ENCODE results near the gene LMO1.

The LMO1 gene

GRCh38 chr11:8239536-8240228 is 24.0 kb downstream of the LMO1 start:
- TF ChIP-seq CTCF (IDR thresholded peaks at IDR 0.05; ENCODE audit: low read length, missing control alignments): no peak
- no peak for DNase-seq (ENCODE audit: low read depth)
- no peak overlapping the region for H3K4me3 ChIP-seq (replicated peaks; ENCODE audit: low read depth, low read length)

- no peak for TF ChIP-seq CTCF (IDR thresholded peaks at IDR 0.05; ENCODE audit: low read length, missing control alignments)
- H3K4me3 ChIP-seq (replicated peaks; ENCODE audit: low read depth, low read length): no peak overlapping the region
- no peak for DNase-seq (ENCODE audit: low read depth)
These were observed 24.6 kb downstream of the LMO1 start for GRCh38 chr11:8239040-8239439.

GRCh38 chr11:8237453-8237852 is 26.2 kb downstream of the LMO1 start:
- TF ChIP-seq CTCF (IDR thresholded peaks at IDR 0.05; ENCODE audit: low read length, missing control alignments): no peak
- no peak for DNase-seq (ENCODE audit: low read depth)
- H3K4me3 ChIP-seq (replicated peaks; ENCODE audit: low read depth, low read length): no peak overlapping the region

GRCh38 chr11:8235925-8236324 is 27.8 kb downstream of the LMO1 start:
- TF ChIP-seq CTCF (IDR thresholded peaks at IDR 0.05; ENCODE audit: low read length, missing control alignments): no peak
- no peak overlapping the region for H3K4me3 ChIP-seq (replicated peaks; ENCODE audit: low read depth, low read length)
- DNase-seq (ENCODE audit: low read depth): no peak

- no peak overlapping the region for H3K4me3 ChIP-seq (replicated peaks; ENCODE audit: low read depth, low read length)
- DNase-seq (ENCODE audit: low read depth): no peak
- no peak for TF ChIP-seq CTCF (IDR thresholded peaks at IDR 0.05; ENCODE audit: low read length, missing control alignments)
These were observed 28.8 kb downstream of the LMO1 start for GRCh38 chr11:8234910-8235309.

- no peak for DNase-seq (ENCODE audit: low read depth)
- no peak for TF ChIP-seq CTCF (IDR thresholded peaks at IDR 0.05; ENCODE audit: low read length, missing control alignments)
- no peak overlapping the region for H3K4me3 ChIP-seq (replicated peaks; ENCODE audit: low read depth, low read length)
These were observed 29.3 kb downstream of the LMO1 start for GRCh38 chr11:8234425-8234821.

Measured in fibroblast of pulmonary artery (primary cell).